Lower lobe of right lung (tissue), 2 donors: ENCODE data around the gene UNC13C. TPM values are rescaled to one million over a fixed set of nuclear protein-coding genes. Genes with fewer than 3 reads are reported as not detected.

Source experiments
- ATAC-seq, 2 donors: fragments of 200-7000 bp; cut with Tn5 transposase; one replicate each; pipeline ENCODE4 v1.9.1; 2020 to 2022; ENCODE audit warnings: mild to moderate bottlenecking in 2 of 2, moderate library complexity in 2 of 2
- DNase-seq: peaks from one replicate; pipeline ENCODE4 v3.0.0-alpha.2; 2020
- H3K27ac ChIP-seq: fragments of 200-600 bp; one replicate; pipeline ENCODE4 v1.8.0; 2022
- H3K27me3 ChIP-seq: fragments of 200-600 bp; one replicate; pipeline ENCODE4 v1.8.0; 2022; ENCODE audit warnings: low read depth
- H3K36me3 ChIP-seq: fragments of 200-600 bp; one replicate; pipeline ENCODE4 v1.8.0; 2022; ENCODE audit warnings: mild to moderate bottlenecking
- H3K4me1 ChIP-seq: fragments of 200-600 bp; one replicate; pipeline ENCODE4 v1.8.0; 2022
- H3K4me3 ChIP-seq: fragments of 200-600 bp; one replicate; pipeline ENCODE4 v1.8.0; 2022; ENCODE audit warnings: mild to moderate bottlenecking
- H3K9me3 ChIP-seq: fragments of 200-600 bp; one replicate; pipeline ENCODE4 v1.8.0; 2022
- CTCF ChIP-seq: fragments of 200-600 bp; IDR thresholded peaks from one replicate; pipeline ENCODE4 v1.8.0; 2022; ENCODE audit warnings: antibody characterized with exemption, mild to moderate bottlenecking
- intact Hi-C: fragments of 100-400 bp; cut with DNase I; formaldehyde crosslinking; loops from one replicate; pipeline ENCODE4 v1.11.0; 2022
- total RNA-seq: library from RNA; stranded (reverse); fragmentation: NEBNext Ultra II Directional; extraction: Animal tissue kit (Norgen Biotek cat#: 25700); gene quantifications from one replicate; pipeline ENCODE4 v1.2.1, GENCODE V29; 2021
- donor health status: DM: no; HTN: yes; CAD: no; lungs with severe emphysema.

UNC13C gene
- total RNA-seq, 1 donor from 2014 or later, result 0.12 TPM

- ATAC-seq, result no peak
- intact Hi-C loops, result no loop called here
These were observed 14.4 kb upstream of the UNC13C start for GRCh38 chr15:53963801-53964200.

GRCh38 chr15:53974121-53974520, 4.1 kb upstream of the UNC13C start:
- H3K9me3 ChIP-seq, result no peaks in the 10 kb centered on the region
- H3K27me3 ChIP-seq, result peaks cover 13% of the 10 kb centered on the region
- no peak overlapping the region for H3K27ac ChIP-seq
- intact Hi-C loops, result no loop called here
- H3K36me3 ChIP-seq, result no peaks in the 10 kb centered on the region
- ATAC-seq (no peak), DNase-seq (no peak)
- H3K4me3 ChIP-seq, result no peak overlapping the region
- H3K4me1 ChIP-seq, result peaks cover 7% of the 10 kb centered on the region
- no peak for TF ChIP-seq CTCF

More at GRCh38 chr15:53963801-53964200, 14.4 kb upstream of the UNC13C start:
- Histone ChIP-seq H3K9me3 (no peaks in the 10 kb centered on the region), H3K27ac (no peak overlapping the region), H3K27me3 (no peaks in the 10 kb centered on the region), H3K4me1 (no peaks in the 10 kb centered on the region), H3K36me3 (no peaks in the 10 kb centered on the region), H3K4me3 (no peak overlapping the region)
- DNase-seq, result no peak
- TF ChIP-seq CTCF, result no peak

- Histone ChIP-seq H3K9me3 (no peaks in the 10 kb centered on the region), H3K36me3 (no peaks in the 10 kb centered on the region), H3K27ac (no peak overlapping the region), H3K4me3 (no peak overlapping the region), H3K4me1 (peaks cover 7% of the 10 kb centered on the region), H3K27me3 (peaks cover 15% of the 10 kb centered on the region)
- TF ChIP-seq CTCF, result no peak
- intact Hi-C loops, result no loop called here
- DNase-seq (no peak), ATAC-seq (no peak)
These were observed 3.4 kb upstream of the UNC13C start for GRCh38 chr15:53974813-53975212.

GRCh38 chr15:53976844-53977392, 1.3 kb upstream of the UNC13C start:
- H3K27ac ChIP-seq, result no peak overlapping the region
- peaks cover 7% of the 10 kb centered on the region for H3K4me1 ChIP-seq
- H3K27me3 ChIP-seq, result peaks cover 15% of the 10 kb centered on the region
- intact Hi-C loops, result no loop called here
- no peaks in the 10 kb centered on the region for H3K9me3 ChIP-seq
- no peak for TF ChIP-seq CTCF
- H3K36me3 ChIP-seq, result no peaks in the 10 kb centered on the region
- ATAC-seq (no peak), DNase-seq (no peak)
- no peak overlapping the region for H3K4me3 ChIP-seq

- H3K4me3 ChIP-seq, result no peak overlapping the region
- no peaks in the 10 kb centered on the region for H3K36me3 ChIP-seq
- TF ChIP-seq CTCF, result no peak
- peaks cover 7% of the 10 kb centered on the region for H3K4me1 ChIP-seq
- H3K27ac ChIP-seq, result no peak overlapping the region
- no peak for ATAC-seq
- intact Hi-C loops, result no loop called here
- no peak for DNase-seq
- H3K27me3 ChIP-seq, result peaks cover 15% of the 10 kb centered on the region
- no peaks in the 10 kb centered on the region for H3K9me3 ChIP-seq
These were observed 979 bp downstream of the UNC13C start for GRCh38 chr15:53979051-53979788.
